Measurements from ENCODE around the gene TRIM25. TPM values are rescaled to one million over a fixed set of nuclear protein-coding genes. Genes with fewer than 3 reads are reported as not detected.

The TRIM25 gene
- total RNA-seq, 2 donors from 2014 or later: 32.2 to 40.6 TPM

- Histone ChIP-seq H3K36me3 (peaks cover 19% of the 10 kb centered on the region), H3K27me3 (replicated peaks; ENCODE audit: insufficient read depth) (no peaks in the 10 kb centered on the region), H3K9me3 (no peaks in the 10 kb centered on the region), H3K27ac (no peak overlapping the region), H3K4me1 (ENCODE audit: control insufficient read depth in 1 of 2, low read depth in 2 of 2) (no peaks in the 10 kb centered on the region), H3K4me3 (no peak overlapping the region)
- ATAC-seq (ENCODE audit: insufficient number of reproducible peaks, low FRiP score, low read depth) (no peak), DNase-seq (ENCODE audit: low spot score) (no peak)
- no peak for TF ChIP-seq CTCF (IDR thresholded peaks at IDR 0.05)
Measured at GRCh38 chr17:56933151-56933745, 19.4 kb upstream of the TRIM25 start.

GRCh38 chr17:56930739-56931337 lies 17.0 kb upstream of the TRIM25 start:
- Histone ChIP-seq H3K27me3 (replicated peaks; ENCODE audit: insufficient read depth) (no peaks in the 10 kb centered on the region), H3K4me1 (ENCODE audit: control insufficient read depth in 1 of 2, low read depth in 2 of 2) (no peaks in the 10 kb centered on the region), H3K27ac (no peak overlapping the region), H3K4me3 (no peak overlapping the region), H3K9me3 (no peaks in the 10 kb centered on the region), H3K36me3 (peaks cover 6% of the 10 kb centered on the region)
- no peak for DNase-seq (ENCODE audit: low spot score)
- ATAC-seq (ENCODE audit: insufficient number of reproducible peaks, low FRiP score, low read depth): no peak
- TF ChIP-seq CTCF (IDR thresholded peaks at IDR 0.05): no peak

GRCh38 chr17:56929362-56929969 lies 15.6 kb upstream of the TRIM25 start:
- Histone ChIP-seq H3K27me3 (replicated peaks; ENCODE audit: insufficient read depth) (no peaks in the 10 kb centered on the region), H3K9me3 (no peaks in the 10 kb centered on the region), H3K4me1 (ENCODE audit: control insufficient read depth in 1 of 2, low read depth in 2 of 2) (no peaks in the 10 kb centered on the region), H3K27ac (no peak overlapping the region), H3K4me3 (no peak overlapping the region), H3K36me3 (no peaks in the 10 kb centered on the region)
- TF ChIP-seq CTCF (IDR thresholded peaks at IDR 0.05): no peak
- DNase-seq (ENCODE audit: low spot score) (no peak), ATAC-seq (ENCODE audit: insufficient number of reproducible peaks, low FRiP score, low read depth) (no peak)

- Histone ChIP-seq H3K27ac (no peak overlapping the region), H3K36me3 (no peaks in the 10 kb centered on the region)
- ATAC-seq (ENCODE audit: insufficient number of reproducible peaks, low FRiP score, low read depth): no peak
Measured at GRCh38 chr17:56928586-56928985, 14.7 kb upstream of the TRIM25 start.

More at GRCh38 chr17:56928586-56928985, 14.7 kb upstream of the TRIM25 start:
- DNase-seq (ENCODE audit: low spot score): no peak
- no peaks in the 10 kb centered on the region for H3K9me3 ChIP-seq
- TF ChIP-seq CTCF (IDR thresholded peaks at IDR 0.05): no peak
- no peaks in the 10 kb centered on the region for H3K4me1 ChIP-seq (ENCODE audit: control insufficient read depth in 1 of 2, low read depth in 2 of 2)
- H3K27me3 ChIP-seq (replicated peaks; ENCODE audit: insufficient read depth): no peaks in the 10 kb centered on the region
- H3K4me3 ChIP-seq: no peak overlapping the region

All from thoracic aorta (tissue), 2 donors.